Measurements from ENCODE around the gene TSPAN9.

DNA sequence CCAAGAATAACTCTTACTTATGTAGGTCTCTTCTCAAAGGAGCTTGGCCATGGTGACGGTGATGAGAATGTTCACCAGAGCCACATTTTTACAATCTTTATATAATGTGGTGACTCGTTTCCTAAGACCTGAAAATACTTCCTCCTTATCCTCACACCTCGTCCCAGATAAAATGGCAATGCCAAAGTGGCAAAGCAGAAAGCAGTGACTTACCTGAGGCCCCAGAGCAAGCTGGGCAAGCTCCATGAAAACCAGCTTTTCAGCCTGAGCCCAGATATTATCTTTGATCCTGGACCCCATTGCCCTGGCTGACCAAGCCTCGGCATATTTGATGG, 240.3 kb downstream of the TSPAN9 start:
- TF ChIP-seq CTCF (IDR thresholded peaks at IDR 0.05; ENCODE audit: low read depth, low read length, missing input control) (no peak), RXRA (IDR thresholded peaks at IDR 0.05) (no peak), NR2F2 (IDR thresholded peaks at IDR 0.05) (no peak), TAF1 (conservative IDR thresholded peaks at IDR 0.05) (no peak), RAD21 (IDR thresholded peaks at IDR 0.05) (no peak)

Measured in liver (tissue), 3 donors.